Measurements from ENCODE around the gene SFT2D1. TPM values are rescaled to one million over a fixed set of nuclear protein-coding genes. Genes with fewer than 3 reads are reported as not detected.

SFT2D1 gene
- total and polyA plus RNA-seq, 7 donors = 11.6 to 54.9 (median 16.4) TPM

DNA sequence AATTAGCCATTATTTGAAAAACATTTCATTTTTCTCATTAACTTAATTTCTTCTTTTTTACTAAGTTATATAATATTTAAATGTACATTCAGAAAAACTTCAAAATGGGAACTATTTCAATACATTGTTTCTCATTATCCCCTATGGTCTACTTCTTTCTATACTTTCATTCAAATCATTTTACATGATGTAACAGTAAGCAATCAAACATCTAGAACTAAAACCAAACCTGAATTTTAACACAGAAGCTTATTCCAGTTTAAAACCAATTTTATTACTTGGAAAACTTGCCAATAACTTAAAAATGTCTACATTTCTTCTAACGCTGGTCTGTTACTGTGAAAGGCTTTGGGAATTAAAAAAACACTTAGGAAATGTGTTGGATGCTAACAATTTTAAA is 29.5 kb downstream of the SFT2D1 start:
- no peak overlapping the region for H3K4me3 ChIP-seq
- peaks cover 0 to 17% (median 7%) of the 10 kb centered on the region in 3 donors for H3K27me3 ChIP-seq (ENCODE audit: insufficient read depth in 3 of 3, low read length in 2 of 3)
- 66 to 85% (median 69%) methylated on average over 1 of the region's 1 CpG for WGBS, 3 donors
- no peak for DNase-seq
- TF ChIP-seq, protein P1, sequence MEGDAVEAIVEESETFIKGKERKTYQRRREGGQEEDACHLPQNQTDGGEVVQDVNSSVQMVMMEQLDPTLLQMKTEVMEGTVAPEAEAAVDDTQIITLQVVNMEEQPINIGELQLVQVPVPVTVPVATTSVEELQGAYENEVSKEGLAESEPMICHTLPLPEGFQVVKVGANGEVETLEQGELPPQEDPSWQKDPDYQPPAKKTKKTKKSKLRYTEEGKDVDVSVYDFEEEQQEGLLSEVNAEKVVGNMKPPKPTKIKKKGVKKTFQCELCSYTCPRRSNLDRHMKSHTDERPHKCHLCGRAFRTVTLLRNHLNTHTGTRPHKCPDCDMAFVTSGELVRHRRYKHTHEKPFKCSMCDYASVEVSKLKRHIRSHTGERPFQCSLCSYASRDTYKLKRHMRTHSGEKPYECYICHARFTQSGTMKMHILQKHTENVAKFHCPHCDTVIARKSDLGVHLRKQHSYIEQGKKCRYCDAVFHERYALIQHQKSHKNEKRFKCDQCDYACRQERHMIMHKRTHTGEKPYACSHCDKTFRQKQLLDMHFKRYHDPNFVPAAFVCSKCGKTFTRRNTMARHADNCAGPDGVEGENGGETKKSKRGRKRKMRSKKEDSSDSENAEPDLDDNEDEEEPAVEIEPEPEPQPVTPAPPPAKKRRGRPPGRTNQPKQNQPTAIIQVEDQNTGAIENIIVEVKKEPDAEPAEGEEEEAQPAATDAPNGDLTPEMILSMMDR (IDR thresholded peaks at IDR 0.05) = no peak
- intact Hi-C loops (cut with DNase I) = loop anchor here in 1 of 2 donors (2.0 kb wide), 1 partner anchor 88 kb away; no protein-coding TSS in a partner anchor
- no peaks in the 10 kb centered on the region for H3K4me1 ChIP-seq
- no peaks in the 10 kb centered on the region for H3K9me3 ChIP-seq
- ATAC-seq = no peak
- no peaks in the 10 kb centered on the region for H3K36me3 ChIP-seq (ENCODE audit: insufficient read depth in 1 of 2, low read depth in 1 of 2)
- no peak overlapping the region for H3K27ac ChIP-seq

DNA sequence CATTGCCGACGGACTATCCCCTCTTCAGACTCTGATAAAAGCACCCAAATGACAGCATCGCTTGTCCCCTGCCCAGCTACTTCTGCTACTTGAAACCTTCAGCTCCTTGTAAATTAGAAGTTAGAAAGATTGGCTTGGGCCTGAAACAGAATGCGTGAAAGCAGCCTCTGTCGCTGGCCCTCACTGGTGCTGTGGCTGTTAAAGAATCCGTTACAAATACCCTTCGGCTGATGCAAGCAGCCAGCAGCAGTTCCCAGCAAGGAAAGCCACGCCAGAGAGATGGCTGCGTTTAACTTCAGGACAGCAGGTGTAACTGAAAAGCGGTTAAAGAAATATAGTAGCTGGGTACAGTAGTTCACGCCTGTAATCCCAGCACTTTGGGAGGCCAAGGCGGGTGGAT is 31.7 kb downstream of the SFT2D1 start:
- H3K4me1 ChIP-seq = no peaks in the 10 kb centered on the region
- DNase-seq (no peak), ATAC-seq (no peak)
- H3K27me3 ChIP-seq (ENCODE audit: insufficient read depth in 3 of 3, low read length in 2 of 3) = peaks cover 0 to 37% (median 15%) of the 10 kb centered on the region in 3 donors
- intact Hi-C loops (cut with DNase I) = no loop called here
- H3K36me3 ChIP-seq (ENCODE audit: insufficient read depth in 1 of 2, low read depth in 1 of 2) = no peaks in the 10 kb centered on the region
- WGBS, 3 donors = 76 to 85% (median 78%) methylated on average over 12 of the region's 12 CpGs
- no peak overlapping the region for H3K27ac ChIP-seq
- no peak overlapping the region for H3K4me3 ChIP-seq
- TF ChIP-seq, protein P1 (IDR thresholded peaks at IDR 0.05) = no peak
- no peaks in the 10 kb centered on the region for H3K9me3 ChIP-seq

DNA sequence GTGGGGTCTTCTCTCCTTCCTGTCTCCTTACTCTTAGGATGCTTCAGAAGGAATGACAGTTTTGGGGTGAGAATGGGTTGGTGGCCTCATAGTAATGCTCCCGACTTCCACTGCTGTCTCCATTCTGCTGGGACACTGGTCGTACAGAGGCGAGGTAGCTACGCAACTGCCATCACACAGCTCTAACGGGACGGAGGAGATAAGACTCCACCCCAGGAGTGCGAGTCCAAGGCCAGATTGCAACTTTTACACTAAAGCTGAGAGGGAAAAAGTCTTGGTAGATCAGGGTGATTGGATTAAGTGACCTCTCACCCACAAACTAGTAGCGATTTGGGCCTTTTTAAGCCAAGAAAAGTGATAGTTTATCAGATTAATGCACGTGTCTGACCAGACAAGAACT is 32.4 kb downstream of the SFT2D1 start:
- H3K36me3 ChIP-seq (ENCODE audit: insufficient read depth in 1 of 2, low read depth in 1 of 2) = no peaks in the 10 kb centered on the region
- ATAC-seq = no peak
- intact Hi-C loops (cut with DNase I) = no loop called here
- H3K27me3 ChIP-seq (ENCODE audit: insufficient read depth in 3 of 3, low read length in 2 of 3) = peaks cover 0 to 42% (median 15%) of the 10 kb centered on the region in 3 donors
- DNase-seq = no peak
- no peaks in the 10 kb centered on the region for H3K4me1 ChIP-seq
- no peak overlapping the region for H3K4me3 ChIP-seq
- no peaks in the 10 kb centered on the region for H3K9me3 ChIP-seq
- TF ChIP-seq, protein P1 (IDR thresholded peaks at IDR 0.05) = no peak
- no peak overlapping the region for H3K27ac ChIP-seq
- 91 to 96% (median 95%) methylated on average over 9 of the region's 9 CpGs for WGBS, 3 donors

DNA sequence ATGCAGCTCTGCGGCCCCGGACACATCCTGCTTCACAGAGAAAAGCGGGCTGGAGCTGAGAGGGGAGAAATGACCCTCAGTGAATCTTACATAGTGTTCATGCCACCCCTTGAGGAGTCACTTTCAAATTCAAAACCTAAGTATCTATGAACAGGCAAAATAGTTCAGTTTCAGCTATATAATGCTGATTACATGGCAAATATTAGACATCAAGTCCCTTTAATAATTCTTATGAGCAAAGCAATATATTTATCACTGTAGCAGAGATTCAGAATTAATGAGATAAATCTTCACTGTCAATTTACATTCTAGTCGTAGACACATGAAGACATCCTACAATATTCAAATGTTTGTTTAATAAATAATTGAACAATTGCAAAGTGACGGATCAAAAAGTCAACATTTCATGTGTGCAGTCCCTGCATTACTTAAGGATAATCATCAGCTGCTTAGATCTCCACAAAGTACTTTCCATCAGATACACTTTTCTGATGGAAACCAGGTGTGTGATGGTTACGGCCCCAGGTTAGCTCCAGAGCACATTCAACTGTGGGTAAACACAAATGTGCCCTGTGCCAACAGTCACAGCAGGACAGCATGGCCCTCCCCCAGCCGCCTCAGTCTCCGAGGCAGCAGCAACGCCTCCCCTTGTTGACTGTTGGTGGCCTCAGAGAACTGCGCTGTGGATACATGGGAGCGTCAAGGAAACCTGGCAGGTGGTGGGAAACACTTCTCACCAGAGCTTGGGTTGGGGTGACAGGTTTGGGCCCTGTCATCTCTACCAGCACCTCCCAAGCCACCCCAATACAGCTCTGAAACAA is 33.4 kb downstream of the SFT2D1 start:
- H3K4me1 ChIP-seq = no peaks in the 10 kb centered on the region
- intact Hi-C loops (cut with DNase I) = no loop called here
- no peak overlapping the region for H3K27ac ChIP-seq
- TF ChIP-seq, protein P1 (IDR thresholded peaks at IDR 0.05) = no peak
- H3K36me3 ChIP-seq (ENCODE audit: insufficient read depth in 1 of 2, low read depth in 1 of 2) = no peaks in the 10 kb centered on the region
- 66 to 75% (median 69%) methylated on average over 11 of the region's 11 CpGs for WGBS, 3 donors
- peaks cover 0 to 42% (median 15%) of the 10 kb centered on the region in 3 donors for H3K27me3 ChIP-seq (ENCODE audit: insufficient read depth in 3 of 3, low read length in 2 of 3)
- peak overlapping the region; percentile 66 for H3K4me3 ChIP-seq
- DNase-seq (no peak), ATAC-seq (peak in 1 of 4 donors; percentile 13)
- H3K9me3 ChIP-seq = no peaks in the 10 kb centered on the region
